ENCODE data around the gene ARHGAP30.

DNA sequence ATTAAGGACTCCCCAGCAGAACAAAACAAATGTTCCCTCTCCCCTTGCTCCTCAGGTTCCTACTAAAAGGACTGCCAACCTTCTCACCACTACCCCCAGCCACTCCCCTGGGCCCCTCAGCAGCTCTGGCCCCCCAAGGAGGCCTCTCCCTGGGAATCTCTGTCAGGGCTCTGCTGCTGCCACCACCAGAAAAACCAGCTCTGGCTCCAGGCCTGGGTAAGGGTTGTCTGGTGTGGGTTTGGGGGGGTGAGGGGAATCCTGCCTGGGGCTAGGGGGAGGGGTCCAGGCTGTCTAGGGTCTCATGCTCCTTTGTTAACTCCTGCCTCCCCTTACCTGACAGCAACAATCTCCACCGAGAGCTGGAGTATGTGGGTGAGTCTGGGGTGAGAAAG lies 14.9 kb upstream of the ARHGAP30 start:
- TF ChIP-seq, protein P1, sequence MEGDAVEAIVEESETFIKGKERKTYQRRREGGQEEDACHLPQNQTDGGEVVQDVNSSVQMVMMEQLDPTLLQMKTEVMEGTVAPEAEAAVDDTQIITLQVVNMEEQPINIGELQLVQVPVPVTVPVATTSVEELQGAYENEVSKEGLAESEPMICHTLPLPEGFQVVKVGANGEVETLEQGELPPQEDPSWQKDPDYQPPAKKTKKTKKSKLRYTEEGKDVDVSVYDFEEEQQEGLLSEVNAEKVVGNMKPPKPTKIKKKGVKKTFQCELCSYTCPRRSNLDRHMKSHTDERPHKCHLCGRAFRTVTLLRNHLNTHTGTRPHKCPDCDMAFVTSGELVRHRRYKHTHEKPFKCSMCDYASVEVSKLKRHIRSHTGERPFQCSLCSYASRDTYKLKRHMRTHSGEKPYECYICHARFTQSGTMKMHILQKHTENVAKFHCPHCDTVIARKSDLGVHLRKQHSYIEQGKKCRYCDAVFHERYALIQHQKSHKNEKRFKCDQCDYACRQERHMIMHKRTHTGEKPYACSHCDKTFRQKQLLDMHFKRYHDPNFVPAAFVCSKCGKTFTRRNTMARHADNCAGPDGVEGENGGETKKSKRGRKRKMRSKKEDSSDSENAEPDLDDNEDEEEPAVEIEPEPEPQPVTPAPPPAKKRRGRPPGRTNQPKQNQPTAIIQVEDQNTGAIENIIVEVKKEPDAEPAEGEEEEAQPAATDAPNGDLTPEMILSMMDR (optimal IDR thresholded peaks at IDR 0.05 in 1 of 3, IDR thresholded peaks at IDR 0.05 in 1 of 3, conservative IDR thresholded peaks at IDR 0.05 in 1 of 3; ENCODE audit: extremely low read depth in 1 of 3, insufficient read depth in 2 of 3, low read length in 3 of 3), result no peak
- TF ChIP-seq EZH2 (IDR thresholded peaks at IDR 0.05; ENCODE audit: low read length), result no peak

Data from keratinocyte (primary cell).